Embryonic facial prominence (tissue), 1 donor: ENCODE data around the gene OR4Q2.
"Not testable (repeated sequence)": the region's sequence is repeated elsewhere in the genome, so short reads cannot be mapped to it uniquely, and the experiment has no call there.

Experiments
- DNase-seq: peaks from one replicate; pipeline ENCODE4 v3.0.0-alpha.2; 2016; ENCODE audit errors: extremely low spot score

The OR4Q2 gene

DNA sequence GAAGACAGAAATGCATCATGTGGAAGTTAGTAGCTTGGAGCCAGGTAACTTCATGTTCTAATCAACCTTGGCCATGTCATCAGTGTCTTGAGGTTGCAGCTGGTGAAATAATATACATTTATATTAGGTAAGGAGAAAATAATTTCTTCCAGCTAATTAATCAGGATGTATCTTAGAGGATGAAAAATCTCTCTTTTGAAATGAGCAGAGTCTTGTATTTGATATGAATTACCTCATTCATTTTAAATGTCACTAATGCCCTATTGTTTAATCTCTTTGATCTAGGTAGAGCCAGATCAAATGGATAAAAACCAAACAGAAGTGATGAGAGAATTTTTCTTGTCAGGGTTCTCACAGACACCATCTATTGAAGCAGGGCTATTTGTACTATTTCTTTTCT is at the start of gene OR4Q2:
TSS of gene OR4Q2 (plus strand) at position 301 of the 400 bp plus-strand sequence.
- DNase-seq: no peak

DNA sequence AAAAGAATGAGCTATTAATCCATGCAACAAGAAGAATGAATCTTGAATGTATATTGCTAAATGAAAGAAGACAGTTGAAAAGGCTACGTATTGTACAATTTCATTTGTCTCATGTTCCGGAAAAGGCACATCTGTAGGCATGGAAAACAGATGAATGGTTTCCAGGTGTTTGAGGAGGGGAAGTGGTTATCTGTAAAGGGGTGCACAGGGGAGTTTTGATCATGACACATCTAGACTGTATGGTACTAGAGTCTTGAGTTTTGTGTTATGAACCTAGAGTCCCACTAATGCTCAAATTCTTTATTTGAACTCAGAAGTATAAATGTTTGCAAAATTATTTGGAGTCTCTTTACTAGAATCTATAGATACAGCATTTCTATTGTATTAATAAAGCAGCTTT is 32.2 kb upstream of the OR4Q2 start:
- DNase-seq: not testable (repeated sequence)

DNA sequence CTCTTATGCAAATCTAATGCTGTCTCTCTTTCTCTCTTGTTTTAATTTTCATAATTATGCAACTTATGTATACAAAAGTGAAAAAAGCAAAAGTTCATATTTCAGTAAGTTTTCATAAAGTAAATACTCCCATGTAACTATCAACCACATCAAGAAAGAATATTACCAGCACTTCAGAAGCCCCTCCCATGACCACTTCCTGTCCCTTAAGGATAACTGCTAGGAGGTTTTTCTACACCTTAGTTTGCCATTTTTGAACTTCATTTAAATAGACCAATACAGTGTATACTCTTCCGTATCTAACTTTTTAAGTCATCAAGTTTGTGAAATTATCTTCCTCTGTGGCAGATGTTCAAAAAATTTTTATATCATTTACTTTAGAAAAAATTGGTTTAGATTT is 27.1 kb upstream of the OR4Q2 start:
- no peak for DNase-seq

DNA sequence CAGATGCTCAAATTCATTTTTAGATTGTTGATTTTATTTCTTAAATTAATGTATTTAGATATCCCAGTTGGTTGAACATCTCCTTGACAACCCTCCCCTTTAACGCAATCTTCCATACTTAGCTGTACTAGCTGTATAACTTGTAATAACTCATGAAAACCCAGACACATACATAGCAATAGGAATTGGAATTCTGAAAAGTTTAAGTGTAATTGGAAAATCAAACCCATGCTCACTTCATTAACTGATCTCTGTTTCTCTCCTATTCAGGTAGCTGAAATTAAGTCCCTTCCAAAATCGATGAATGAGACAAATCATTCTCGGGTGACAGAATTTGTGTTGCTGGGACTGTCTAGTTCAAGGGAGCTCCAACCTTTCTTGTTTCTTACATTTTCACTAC is 26.7 kb upstream of the OR4Q2 start, which contains the start of gene OR4K15:
TSS of gene OR4K15 (plus strand) at position 301 of the 400 bp plus-strand sequence. CDS start at position 301, 0 bp downstream.
- no peak for DNase-seq

DNA sequence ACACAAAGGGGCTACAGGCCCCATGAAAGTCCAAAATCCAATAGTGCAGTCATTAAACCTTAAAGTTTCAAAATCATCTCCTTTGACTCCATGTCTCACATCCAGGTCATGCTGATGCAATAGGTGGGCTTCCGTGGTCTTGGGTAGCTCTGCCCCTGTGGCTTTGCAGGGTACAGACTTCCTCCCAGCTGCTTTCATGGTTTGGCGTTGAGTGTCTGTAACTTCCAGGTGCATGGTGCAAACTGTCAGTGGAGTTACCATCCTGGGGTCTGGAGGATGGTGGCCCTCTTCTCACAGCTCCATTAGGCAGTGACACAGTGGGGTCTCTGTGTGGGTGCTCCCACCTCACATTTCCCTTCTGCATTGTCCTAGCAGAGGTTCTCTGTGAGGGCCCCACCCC is 8.5 kb upstream of the OR4Q2 start:
- no peak for DNase-seq

DNA sequence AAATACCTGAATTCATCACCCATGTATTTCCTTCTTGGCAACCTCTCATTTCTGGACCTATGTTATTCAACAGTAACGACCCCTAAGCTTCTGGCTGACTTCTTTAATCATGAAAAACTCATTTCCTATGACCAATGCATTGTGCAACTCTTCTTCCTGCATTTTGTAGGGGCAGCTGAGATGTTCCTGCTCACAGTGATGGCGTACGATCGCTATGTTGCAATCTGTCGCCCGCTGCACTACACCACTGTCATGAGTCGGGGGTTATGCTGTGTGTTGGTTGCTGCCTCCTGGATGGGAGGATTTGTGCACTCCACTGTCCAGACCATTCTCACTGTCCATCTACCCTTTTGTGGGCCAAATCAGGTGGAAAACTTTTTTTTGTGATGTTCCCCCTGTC is 356 bp downstream of the OR4Q2 start:
- DNase-seq: no peak

DNA sequence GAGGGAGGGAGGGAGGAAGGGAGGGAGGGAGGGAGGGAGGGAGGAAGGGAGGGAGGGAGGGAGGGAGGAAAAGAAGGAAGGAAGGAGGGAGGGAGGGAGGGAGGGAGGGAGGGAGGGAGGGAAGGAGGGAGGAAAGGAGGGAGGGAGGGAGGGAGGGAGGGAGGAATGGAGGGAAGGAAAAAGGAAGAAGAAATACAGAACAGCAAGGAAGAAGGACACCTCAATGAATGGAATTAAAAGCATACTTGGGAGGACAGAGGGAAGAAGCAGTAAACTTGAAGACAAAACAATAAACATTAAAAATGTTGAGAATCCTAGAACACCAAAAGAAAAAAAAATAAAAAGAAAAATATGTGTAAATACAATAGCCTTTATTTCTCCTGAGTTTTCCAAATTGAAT is 6.2 kb downstream of the OR4Q2 start:
- DNase-seq: no peak

DNA sequence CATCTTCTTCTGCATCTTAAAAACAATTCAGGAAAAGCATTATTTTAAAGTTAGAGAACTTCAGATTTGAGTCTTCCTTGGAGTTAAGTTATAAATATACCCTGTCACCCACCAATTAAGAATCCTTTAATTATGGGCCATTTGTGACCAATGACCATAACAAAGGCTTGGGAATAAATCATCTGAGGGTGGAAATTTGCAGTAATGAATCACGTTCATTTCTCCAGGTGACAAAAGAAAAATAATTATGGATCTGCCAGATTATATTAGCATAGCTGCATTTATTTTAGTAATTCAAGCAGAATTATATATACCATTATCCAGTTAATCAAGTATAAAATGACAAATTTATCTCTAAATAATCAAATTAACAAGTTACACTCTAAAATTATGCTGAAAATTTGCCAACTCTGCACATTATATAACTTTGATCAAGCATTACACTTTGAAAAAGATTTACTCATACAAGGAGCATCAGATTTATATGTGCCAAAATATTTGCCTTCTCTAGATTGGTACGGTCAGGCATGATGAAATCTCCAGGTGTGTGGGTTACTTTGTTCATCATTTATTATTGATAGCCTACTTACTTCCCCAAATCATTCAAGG is 17.4 kb downstream of the OR4Q2 start, which contains the start of gene OR4K14:
TSS of gene OR4K14 (minus strand) at position 51 of the 609 bp plus-strand sequence. CDS start 4,114 bp downstream, outside the sequence.
- DNase-seq: no peak

DNA sequence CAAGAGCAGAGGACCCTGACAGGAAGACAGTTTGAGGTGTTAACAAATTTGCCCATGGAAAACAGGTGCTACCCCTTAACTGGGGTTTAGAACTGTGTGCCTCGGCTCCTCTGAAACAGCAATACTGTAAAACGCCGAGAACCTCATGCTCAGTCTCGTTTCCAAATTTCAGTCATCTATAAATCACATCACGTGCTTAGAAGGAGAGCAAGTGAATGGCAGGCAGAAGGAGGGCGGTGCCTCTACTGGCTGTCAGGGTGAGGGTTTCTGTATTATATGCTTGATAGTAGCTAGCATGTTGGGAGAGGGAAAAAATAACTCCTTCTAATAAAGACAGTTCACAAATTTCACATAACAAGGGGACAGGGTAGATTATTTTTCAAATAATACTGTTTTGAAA is 29.1 kb downstream of the OR4Q2 start:
- DNase-seq: no peak

DNA sequence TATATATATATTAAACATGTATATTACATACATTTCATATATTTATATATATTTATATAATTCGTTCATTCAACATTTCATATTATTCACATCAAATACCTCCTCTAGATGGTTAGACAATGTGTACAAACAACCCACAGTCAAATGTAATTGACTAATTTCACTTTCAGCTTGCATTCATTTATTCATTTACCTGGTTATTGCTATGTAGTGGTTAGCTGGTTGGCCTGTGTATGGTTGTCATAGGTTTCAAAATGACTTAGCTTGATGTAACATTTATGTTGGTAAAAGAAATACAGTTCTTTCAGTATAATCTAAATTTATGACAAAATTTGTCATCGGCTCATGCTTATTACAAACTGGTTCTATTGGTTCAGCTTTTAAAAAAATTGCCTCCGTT is 33.5 kb downstream of the OR4Q2 start:
- DNase-seq: no peak

DNA sequence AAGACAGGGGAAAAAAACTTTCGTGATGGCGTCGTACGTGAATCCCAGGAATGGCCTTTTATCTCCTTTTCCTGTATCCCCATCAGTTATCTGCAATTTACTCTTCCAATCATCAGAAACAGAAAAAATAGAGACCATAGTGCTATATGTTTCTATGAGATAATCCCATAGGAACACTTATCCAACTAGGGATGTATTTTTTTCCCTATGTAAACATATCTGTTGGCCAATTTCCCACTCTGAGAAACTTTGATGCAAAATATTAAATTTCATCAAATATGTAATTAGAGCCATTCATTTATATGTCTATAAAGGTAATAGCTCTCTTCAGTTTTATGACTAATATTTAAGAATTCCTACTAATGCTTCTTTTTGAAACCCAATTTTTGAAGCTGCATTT is 34.0 kb downstream of the OR4Q2 start, which contains the start of gene OR4K13:
TSS of gene OR4K13 (minus strand) at position 101 of the 400 bp plus-strand sequence. CDS start 1,280 bp downstream, outside the sequence.
- DNase-seq: no peak

DNA sequence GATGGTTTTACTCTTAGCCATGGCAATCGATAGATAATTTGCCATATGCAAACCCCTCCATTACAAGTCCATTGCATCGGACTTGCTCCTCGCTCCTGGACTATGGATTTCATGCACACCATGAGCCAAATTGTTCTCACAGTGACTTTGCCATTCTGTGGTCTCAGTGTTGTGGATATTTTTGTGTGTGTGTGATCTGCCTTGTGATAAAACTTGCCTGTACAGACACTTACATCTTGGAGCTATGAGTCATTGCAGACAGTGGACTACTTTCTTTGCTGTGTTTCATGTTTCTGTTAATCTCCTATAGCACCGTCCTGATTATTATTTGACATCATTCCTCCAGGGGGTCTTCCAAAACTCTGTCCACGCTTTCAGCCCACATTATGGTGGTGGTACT is 42.3 kb downstream of the OR4Q2 start:
- no peak for DNase-seq

DNA sequence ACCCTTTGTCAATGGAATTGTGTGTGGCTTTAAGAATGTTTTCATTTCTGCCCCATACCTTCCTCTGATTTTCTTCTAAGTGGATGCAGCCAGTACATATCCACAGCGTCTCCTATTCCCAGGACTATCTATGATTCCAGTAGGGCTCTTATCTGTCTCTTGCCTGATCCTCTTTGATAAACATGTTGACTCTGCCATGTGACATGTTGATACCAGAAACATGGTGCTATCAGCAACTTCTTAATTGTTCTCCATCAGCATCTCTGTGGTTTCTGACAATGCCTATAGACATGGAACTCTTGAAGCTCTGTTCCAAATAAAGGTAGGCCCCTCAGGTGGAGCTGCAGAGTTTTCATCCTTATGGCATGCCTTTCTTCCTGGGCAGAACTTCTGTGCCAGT is 46.2 kb downstream of the OR4Q2 start:
- no peak for DNase-seq
